ENCODE data around the gene CARD11.

The CARD11 gene

DNA sequence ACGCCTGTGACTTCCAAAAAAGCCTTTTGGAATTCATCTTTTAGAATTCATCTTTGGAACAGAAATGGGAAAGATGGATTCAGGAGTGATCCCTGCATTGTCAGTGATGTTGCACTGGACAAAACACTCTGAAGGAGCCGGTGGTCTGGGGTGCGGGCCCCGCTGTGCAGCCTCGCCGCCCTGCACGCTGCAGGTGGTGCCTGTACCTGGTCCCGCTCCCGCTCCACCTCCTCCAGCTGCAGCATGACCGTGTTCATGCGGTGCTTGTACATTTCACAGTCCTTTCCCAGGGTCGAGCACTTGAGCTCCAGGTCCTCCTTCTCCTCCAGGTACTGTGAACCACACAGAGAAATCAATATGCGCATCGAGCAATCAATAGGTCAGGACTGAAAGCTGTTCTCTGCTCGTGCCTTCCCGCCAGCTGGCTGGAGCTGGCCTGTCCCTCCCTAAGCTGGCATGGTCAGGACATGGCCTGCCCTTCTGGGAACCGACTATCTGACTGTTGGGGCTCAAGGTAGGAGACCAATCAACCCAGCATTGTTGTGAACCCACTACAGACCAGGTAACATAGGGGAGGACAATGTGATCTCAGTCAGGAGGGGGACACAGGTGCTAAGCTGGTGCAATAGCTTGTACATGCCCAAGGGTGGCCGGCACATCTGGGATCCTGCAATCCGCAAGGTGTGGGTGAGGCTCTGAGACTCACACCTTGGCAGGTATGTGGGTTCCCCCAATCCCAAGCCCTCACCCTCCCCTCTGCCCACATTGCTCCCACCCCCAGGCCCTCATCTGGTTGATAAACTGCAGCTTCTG, 105.8 kb downstream of the CARD11 start:
- DNase-seq = no peak

DNA sequence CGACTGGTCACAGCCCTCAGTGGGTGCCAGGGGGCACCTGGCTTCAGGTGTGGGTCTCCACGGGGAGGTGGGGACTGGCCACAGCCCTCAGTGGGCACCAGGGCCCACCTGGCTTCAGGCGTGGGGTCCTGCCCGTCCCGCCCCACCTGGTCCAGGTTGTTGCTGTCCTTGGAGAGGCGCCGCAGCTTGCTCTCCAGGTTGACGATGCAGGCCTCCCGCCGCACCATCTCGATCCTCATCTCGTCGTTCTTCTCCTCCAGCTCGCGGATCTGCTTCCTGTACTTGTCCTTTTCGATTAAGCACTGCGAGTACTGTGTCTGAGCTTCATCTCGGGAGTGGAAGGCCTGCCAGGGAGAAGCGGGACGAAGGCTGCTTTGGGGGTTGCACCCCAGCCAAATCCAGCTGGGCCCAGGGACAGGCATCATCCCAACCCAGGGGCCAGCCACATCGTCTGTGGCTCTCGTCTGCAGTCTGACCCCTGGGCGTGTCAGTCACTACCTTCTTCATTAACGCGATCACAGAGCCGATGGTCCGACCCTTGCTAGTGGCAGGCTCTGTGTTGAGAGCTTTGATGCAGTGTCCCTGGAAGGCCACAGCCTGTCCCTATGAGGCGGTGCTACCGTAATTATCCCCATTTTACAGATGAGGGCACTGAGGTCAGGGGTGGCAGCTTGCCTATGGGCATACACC, 106.6 kb downstream of the CARD11 start:
- no peak for DNase-seq

DNA sequence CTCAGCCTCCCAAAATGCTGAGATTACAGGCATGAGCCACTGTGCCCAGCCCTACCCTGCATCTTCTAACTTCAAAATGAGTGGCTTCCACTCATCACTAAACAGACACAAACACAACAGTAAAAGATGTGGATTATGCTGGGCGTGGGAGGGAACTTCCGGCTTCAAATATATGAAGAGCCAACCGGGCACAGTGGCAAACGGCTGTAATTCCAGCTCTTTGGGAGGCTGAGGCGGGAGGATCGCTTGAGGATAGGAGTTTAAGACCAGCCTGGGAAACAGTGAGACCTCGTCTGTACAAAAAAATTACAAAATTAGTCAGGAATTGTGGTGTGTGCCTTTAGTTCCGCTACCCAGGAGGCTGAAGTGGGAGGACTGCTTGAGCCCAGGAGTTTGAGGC, 107.4 kb downstream of the CARD11 start:
- DNase-seq = no peak

DNA sequence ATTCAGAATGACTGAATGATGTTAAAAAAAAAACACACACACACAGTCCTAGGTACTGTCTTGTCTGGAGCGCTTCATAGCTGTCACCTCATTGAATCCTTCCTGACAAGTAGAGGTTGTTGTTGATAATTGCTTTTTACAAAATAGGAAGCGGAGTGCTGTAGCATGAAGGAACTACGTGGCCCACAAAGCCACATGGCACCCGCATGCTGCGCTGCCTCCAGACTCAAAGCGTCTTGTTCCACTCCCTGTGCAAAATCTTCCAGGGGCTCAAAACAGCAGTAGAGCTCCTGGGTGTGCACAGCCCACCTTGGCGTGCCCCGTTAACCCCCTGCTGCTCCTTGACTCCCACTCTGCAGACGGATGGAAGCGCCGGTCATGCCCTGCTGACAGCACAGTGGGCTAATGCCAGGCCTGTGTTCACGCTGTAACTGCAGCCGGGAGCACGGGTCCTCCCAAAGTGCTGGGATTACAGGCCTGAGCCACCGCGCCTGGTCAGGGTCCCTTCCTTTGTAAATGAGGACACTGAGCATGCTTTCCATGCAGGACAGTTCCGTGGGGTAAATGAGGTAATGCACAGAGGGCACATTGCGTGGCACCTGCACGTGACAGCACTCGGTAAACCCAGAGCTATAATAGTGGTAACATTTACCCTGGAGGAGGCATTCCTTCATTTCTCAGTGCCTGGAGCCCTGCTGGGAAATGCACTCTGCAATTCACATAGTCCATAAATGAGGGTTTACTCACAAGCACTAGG, 108.5 kb downstream of the CARD11 start:
- no peak for DNase-seq

DNA sequence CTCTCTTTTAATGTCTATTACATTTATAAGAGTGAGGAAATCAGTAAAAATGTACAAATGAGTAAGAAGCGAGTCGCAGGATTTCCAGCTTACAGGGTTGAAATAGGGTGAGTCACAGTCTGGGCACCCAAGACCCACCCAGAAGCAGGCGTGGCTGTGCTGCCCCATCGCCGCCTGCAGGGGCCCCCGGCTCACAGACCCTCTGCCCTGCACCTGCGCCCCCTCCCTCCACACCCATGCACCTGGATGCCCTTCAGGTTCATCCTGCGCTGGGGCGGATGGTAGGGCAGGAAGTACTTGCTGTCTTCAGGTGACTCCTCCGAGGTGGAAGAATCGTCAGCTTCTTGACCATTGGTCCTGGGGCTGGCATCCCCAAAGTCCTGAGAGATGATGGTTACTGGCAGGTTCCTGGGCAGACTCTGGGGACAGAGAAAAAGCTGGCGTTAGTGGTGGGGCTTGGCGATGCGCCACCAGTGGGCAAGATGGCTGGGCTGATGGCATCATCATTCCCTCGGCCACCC, 109.4 kb downstream of the CARD11 start:
- no peak for DNase-seq

DNA sequence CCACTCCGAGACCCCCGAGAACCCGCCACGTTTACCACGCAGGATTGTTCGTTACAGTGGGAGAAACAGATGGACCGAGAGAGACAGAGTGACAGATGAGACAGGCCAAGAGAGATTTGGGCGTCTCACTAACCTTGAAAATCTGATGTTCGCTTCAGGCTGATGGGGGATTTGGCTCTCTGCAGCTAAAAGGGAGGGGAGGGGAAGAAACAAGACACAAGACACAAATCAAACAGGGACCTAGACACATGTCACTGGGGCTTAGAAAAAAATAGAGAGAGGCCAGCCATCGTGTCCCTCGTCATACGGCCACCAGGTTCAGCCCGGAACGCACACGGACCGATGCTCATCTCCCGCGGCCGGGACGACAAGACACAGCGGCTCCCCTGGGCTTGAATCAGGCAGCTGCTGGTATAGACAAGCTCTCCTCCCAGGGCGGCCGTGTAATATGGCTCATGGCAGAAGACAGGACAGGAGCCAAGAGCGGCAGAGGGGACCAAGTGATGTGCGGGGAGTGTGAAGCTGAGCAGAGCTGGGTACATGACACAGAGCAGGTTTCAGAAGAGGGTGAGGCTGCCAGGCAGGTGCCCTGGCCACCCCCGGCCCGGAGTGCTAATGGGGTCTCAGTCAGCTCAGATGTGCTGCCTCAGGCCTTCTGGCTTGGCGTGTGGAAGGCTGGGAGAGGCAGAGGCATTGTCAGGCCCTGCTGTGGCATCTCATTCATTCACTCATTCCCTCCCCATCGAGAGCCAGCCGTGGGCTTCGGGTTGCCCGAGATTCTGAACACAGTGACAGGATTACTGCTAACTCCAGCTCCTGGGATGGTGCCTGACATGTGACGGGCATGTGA, 111.0 kb downstream of the CARD11 start:
- DNase-seq = no peak

DNA sequence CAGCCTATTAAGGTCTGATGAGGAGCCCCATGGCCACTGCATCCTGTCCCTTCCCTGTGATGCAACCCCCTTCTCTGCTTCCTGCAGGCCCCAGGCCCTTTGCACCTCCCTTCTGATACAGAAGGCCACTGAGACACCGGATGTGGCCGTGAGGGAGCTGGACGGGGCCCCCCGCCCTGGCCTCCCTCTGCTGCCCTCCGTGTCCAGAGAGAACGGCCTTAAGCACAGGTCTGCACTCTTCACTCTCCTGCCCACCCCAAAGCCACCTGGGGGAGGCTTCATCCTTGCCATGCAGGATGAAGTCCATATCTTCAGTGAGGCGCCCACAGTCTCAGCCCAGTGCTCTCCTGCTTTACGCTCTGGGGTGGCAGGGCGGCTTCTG, 112.6 kb downstream of the CARD11 start:
- DNase-seq = no peak

DNA sequence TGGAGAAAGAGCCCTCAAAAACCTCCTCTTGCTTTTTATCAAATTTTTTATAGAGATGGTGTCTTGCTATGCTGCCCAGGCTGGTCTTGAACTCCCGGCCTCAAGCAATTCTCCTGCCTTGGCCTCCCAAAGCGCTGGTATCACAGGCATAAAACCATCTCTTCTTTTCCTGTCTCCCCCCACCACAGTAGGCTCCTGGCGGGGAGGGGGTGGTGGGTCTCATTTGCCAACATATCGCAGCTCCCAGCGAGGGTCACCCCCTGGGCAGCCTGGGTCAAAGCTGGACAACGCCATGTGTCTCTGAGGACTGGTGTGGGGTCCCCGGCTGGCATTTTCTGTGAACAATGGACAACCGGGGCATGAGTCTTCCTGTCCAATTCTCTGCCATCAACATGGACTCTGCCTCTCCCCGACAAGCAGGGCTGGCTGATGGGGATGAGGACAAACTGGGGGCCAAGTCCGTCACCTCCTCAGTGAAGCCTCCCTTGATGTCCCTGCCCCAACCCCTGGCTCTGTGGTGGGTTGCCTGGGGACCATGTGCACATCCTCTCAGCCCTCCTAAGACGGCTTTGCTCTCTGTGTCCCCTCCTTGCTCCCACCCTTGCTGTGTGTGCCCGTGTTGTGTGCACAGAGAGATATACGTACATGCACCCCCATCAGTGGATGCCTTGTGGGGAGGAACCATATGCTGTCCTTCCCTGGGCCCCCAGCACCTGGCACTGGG, 113.2 kb downstream of the CARD11 start:
- DNase-seq = no peak

DNA sequence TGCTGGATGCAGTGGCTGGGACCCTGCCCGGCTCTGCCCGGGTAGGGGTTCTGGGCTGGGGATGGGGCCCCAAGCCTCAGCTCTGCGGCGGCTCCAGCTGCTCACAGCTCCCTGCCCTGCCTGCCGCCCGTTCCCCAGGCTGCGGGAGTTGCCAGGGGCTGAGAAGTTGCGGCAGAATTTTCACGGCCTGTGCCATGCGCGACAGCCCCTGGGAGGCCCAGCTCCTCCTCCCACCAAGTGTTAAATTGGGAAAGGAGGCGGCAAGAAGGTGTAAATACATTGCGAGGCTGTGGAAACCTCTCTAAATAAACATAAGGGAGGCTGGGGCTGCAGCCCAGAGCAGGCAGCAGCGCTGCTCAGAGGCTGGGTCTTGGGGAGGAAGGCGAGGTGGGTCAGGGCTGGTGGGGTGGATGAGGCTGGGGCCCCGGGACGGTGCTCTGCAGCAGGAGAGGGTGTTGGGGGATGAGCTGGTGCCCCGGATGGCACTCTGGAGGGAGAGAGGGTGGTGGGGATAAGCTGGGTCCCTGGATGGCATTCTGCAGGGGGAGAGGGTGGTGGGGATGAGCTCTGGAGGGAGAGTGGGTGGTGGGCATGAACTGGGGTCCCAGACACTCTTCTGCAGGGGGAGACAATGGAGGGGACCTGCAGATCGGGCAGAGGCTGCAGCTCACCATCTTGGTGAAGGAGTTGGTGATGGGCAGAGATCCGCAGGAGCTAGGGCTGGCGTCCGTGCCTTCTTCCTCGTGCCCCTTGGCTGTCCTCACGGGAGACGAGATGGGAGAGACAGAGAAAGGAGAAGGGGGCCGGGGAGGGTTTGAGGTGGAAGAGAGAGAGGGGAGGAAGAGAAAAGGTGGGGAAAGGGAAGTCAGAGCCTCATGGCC, 114.1 kb downstream of the CARD11 start:
- DNase-seq = no peak

DNA sequence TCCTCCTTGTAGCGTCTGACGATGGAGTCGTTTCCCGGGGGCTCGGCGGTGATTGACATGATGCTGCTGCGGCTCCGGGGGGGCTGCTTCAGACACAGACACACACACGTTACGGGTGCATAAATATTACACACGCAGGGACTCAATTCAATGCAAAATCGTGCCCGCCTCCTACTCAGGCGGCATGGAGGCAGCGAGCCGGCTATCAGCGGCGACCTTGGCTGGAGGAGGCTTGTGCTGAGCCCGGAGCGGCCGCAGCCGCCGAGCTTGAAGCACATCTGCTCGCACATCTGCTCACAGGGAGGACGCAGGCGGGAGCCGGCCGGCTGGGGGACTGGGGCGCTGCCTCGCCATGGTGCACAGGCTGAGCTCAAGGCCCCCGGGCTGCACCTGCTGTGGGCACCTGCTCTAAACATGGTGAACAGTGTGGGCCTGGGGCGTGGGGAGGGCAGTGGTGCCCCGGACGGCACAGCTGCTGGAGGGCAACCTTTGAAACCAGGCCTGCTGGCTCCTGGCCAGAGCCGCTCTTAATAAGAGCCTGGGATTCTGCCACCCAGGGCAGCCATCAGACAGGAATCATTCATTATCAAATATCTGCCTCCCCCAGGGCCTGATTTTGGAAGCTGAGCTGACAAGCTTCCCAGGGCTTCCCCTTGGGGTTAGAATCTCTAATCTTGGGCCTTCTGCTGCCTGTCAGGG, 114.9 kb downstream of the CARD11 start:
- no peak for DNase-seq

DNA sequence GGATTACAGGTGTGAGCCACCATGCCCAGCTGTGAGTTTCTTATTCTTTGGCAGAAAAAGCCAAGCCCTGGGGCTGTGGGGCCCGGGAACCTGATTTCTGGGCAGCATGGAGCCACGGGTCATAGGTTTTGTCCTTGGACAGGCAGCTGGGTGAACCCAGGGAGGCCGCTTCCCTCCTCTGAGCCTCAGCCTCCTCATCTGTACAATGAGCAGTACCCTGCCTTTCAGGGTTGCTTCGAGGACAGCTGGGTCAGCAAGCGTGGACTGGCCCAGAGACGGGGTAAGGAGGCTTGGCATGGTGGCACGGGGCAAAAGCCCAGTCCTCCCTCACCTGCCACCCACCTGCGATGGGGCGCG, 115.4 kb downstream of the CARD11 start:
- no peak for DNase-seq

DNA sequence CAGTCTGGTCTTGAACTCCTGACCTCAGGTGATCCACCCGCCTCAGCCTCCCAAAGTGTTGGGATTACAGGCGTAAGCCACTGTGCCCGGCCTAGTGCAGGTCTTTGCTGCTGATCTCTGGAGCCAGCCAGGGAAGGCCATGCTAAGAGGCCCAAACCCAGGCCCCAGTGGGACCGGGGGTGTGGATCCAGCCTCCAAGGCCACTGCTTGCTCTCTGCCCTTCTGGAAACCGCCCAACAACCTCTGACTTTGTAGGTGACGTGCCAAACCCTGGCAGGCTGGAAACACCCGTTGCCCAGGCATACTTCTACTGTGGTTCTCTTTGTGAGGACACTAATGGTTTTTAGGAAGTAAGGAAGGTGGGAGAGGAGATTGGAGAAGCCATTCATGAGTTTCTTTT, 116.1 kb downstream of the CARD11 start:
- DNase-seq = no peak

DNA sequence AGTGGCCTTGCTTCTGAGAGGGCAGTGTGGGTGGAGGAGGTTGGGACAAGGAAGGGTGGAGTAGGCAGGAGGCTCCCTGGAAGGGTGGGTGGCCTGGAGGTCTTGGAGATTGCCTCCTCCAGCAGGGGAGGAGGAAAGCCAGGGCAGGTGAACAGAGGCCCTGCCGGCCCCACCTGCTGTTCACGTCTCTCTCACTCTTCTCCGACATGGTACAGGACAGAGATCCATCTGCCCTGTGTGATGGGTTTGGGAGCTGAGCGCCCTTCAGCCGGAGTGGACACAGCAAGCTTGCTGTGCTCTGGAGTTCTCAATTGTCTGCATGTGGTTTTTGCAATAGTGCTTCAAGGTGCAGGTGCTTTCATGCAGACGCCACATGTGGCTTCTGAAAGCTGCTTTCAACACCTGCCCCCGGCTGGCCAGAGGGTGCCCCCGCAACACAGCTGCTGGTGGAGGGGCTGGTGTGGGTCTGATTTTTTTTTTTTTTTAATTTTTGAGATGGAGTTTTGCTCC, 116.7 kb downstream of the CARD11 start:
- DNase-seq = no peak

DNA sequence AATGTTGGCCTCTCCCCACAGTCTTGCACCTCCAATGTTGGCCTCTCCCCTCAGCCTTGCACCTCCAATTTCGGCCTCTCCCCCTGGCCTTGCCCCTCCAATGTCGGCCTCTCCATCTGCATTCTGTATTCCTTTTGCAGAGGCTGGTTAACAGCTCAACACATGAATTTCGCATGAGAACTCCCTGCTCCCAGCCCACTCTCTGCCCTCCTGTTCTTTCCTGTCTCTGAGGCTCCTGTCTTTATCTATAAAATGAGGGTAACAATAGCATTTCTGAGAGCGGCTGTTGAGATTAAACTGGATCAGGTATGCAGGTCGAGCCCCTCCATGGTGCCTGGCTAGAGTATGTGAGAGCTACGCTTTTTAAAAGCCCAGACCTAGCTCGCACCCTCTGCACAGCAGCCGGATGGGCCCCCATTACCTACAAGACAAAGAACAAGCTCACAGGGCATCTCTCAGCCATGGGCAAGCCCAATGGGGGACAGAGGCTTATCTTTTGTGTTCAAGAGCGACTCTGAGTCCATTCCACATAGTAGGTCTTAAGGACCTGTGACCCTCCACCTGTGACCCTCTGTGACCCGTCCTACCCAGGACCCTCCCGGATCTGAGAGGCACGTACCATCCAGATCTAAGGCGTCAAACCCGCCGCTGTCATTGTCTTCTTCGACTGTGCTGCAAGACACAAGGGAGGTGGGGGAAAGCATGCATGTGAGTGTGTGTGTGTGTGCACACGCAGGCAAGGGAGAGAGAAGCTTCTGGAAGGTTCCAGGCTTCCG, 117.4 kb downstream of the CARD11 start:
- no peak for DNase-seq

DNA sequence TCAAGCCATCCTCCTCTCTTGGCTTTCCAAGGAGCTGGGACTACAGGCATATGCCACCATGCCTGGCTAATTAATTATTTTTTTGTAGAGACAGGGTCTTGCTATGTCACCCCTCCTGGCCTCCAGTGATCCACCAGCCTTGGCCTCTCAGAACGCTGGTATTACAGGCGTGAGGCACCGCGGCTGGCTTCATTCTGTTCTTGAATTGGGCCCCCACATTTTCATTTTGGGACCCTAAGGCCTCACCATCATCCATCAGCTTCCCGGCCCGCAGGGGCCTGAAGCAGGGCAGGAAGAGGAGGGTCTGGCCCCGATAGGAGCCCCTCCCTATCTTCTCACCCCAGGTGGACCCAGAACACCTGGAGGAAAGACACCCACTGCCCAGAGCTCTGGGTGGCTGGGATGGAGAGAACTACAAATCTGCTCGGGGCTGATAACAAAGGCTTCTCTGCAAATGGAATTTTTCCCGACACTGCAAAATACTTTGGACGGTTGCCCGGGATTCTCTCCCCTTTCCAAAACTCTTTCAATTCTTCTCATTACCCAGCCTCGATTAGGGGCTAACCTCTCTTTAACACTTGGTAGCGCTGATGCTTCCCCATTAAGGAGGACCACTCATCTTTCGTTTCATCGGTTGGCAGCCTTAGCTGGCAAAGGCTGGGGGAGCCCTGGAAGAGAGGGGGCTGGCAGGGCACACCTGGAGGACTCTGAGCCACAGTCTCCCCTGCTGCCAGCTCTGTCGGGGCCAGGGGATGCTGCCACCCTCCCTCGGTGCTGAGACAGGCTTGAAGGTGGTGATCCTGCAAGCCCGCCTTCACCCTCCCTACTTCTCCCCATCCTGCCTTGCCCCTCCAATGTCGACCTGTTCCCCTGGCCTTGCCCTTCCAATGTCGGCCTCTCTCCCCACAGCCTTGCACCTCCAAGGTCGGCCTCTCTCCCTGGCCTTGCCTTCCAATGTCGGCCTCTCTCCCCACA, 118.5 kb downstream of the CARD11 start:
- DNase-seq = no peak

DNA sequence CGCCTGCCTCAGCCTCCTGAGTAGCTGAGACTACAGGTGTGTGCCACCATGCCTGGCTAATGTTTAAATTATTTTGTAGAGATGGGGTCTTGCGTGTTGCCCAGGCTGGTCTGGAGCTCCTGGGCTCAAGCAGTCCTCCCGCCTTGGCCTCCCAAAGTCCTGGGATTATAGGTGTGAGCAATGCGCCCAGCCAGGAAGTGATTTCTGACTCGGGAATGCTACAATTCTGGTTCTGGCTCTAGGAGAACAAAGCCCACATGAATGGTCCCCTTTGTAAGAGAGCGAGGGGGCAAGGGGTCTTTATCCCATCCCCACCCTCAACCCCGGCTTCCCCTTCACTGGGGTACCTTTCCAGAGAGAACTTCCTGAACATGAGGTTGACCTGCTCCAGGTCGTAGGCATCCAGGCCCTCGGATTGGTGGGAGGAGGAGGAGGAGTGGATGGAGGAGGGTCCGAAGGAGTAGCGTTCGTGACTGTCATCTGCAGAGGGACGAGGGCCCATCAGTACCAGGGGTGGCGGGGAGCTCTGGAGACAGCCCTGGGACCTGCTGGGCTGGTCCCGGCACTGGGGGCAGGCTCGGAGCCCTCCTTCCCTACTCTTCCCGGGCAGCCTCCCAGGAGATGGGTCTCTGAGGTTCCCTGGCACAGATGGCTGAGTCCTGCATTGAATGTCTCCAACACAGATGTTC, 119.6 kb downstream of the CARD11 start:
- no peak for DNase-seq

DNA sequence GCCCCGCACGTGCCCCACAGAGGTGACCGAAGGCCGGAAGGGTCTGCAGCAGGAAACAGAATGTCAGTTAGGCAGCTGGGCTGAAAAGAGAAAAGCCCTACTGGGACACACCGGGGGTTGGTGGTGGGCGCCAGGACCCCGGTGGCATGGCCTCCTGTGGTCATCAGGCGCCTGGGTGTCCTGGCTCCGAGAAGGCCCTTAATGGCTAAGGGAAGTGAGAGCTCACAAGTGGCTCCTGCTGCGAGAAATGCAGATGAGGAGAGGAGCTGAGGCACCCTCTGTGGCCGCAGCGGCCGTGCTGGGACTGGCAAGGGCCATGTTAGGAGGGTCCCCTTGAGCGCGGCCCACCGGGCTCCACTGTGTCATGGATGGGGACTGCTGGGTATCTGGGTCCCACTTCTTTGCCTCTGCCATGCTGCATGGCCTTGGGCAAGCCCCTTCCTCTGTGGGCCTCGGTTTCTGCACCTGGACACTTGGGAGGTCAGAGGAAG, 120.3 kb downstream of the CARD11 start:
- DNase-seq = no peak

Measured in cerebellar nuclear complex (tissue), 1 donor.